ENCODE data around the gene SLC7A11.
"Not testable (repeated sequence)": the region's sequence is repeated elsewhere in the genome, so short reads cannot be mapped to it uniquely, and the experiment has no call there.

Gene SLC7A11

DNA sequence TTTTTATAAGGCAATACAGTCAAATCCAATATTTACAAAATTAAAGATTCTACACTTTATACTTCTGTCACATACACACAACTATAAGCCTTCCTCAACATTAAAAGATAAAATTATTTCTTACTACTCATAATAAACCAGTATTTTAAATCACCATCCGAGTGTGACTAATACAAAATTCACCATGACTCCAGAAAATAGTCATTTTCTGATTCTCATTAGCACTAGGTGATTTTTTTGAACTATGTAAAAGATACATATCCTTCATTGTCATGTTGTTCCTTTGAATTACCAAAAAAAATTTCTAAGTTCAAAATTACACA lies 646 bp upstream of the SLC7A11 start:
- Histone ChIP-seq H4K8ac (ENCODE audit: low read depth, low read length) (no peak overlapping the region), H2AK5ac (ENCODE audit: low read length) (no peak overlapping the region), H3K9ac (ENCODE audit: low read length) (no peak overlapping the region), H2BK120ac (ENCODE audit: low read depth, low read length) (no peak overlapping the region), H3K56ac (ENCODE audit: low read length) (no peak overlapping the region), H2BK5ac (ENCODE audit: low read length) (no peak overlapping the region), H3K27me3 (ENCODE audit: insufficient read depth, low read length, poor library complexity) (no peaks in the 10 kb centered on the region), H3K23ac (ENCODE audit: low read length) (no peak overlapping the region), H3K36me3 (ENCODE audit: control insufficient read depth, insufficient read depth, low read length) (no peaks in the 10 kb centered on the region), H3K4me1 (ENCODE audit: control insufficient read depth, low read depth, low read length) (no peaks in the 10 kb centered on the region), H3K27ac (ENCODE audit: low read depth, low read length) (no peak overlapping the region), H4K5ac (ENCODE audit: low read length) (no peak overlapping the region), H2BK15ac (replicated peaks; ENCODE audit: low read depth) (no peak overlapping the region), H3K79me1 (ENCODE audit: low read length) (peaks cover 1% of the 10 kb centered on the region), H3K18ac (ENCODE audit: low read length) (no peak overlapping the region), H3K4ac (ENCODE audit: low read depth, low read length) (no peak overlapping the region), H3K79me2 (ENCODE audit: control insufficient read depth, insufficient read depth, low read length) (peaks cover 21% of the 10 kb centered on the region), H3K4me2 (ENCODE audit: low read length) (no peak overlapping the region), H3K4me3 (ENCODE audit: low read length) (no peak overlapping the region)
- no peak for DNase-seq
- 20% methylated on average over 1 of the region's 1 CpG for WGBS (ENCODE audit: extremely low coverage, insufficient coverage, low lambda C conversion rate)

GRCh38 chr4:138241281-138242075 lies 671 bp downstream of the SLC7A11 start:
- peak overlapping the region; percentile 96 for H3K56ac ChIP-seq (ENCODE audit: low read length)
- peak overlapping the region; percentile 54 for H3K4me2 ChIP-seq (ENCODE audit: low read length)
- H3K79me2 ChIP-seq (ENCODE audit: control insufficient read depth, insufficient read depth, low read length) = peaks cover 25% of the 10 kb centered on the region
- H3K4me3 ChIP-seq (ENCODE audit: low read length) = peak overlapping the region; percentile 80
- peak overlapping the region; percentile 77 for H3K4ac ChIP-seq (ENCODE audit: low read depth, low read length)
- H2AK5ac ChIP-seq (ENCODE audit: low read length) = no peak overlapping the region
- H3K36me3 ChIP-seq (ENCODE audit: control insufficient read depth, insufficient read depth, low read length) = no peaks in the 10 kb centered on the region
- no peaks in the 10 kb centered on the region for H3K4me1 ChIP-seq (ENCODE audit: control insufficient read depth, low read depth, low read length)
- peaks cover 1% of the 10 kb centered on the region for H3K79me1 ChIP-seq (ENCODE audit: low read length)
- H4K5ac ChIP-seq (ENCODE audit: low read length) = no peak overlapping the region
- peak overlapping the region; percentile 62 for H2BK5ac ChIP-seq (ENCODE audit: low read length)
- peak overlapping the region; percentile 74 for H3K27ac ChIP-seq (ENCODE audit: low read depth, low read length)
- H4K8ac ChIP-seq (ENCODE audit: low read depth, low read length) = no peak overlapping the region
- no peaks in the 10 kb centered on the region for H3K27me3 ChIP-seq (ENCODE audit: insufficient read depth, low read length, poor library complexity)
- no CpG with 5 or more reads among the region's 13 CpGs for WGBS (ENCODE audit: extremely low coverage, insufficient coverage, low lambda C conversion rate)
- peak overlapping the region; percentile 25 for H3K18ac ChIP-seq (ENCODE audit: low read length)
- H2BK15ac ChIP-seq (replicated peaks; ENCODE audit: low read depth) = no peak overlapping the region
- peak overlapping the region; percentile 36 for H2BK120ac ChIP-seq (ENCODE audit: low read depth, low read length)
- DNase-seq = no peak
- peak overlapping the region; percentile 81 for H3K23ac ChIP-seq (ENCODE audit: low read length)
- H3K9ac ChIP-seq (ENCODE audit: low read length) = peak overlapping the region; percentile 76

- no peaks in the 10 kb centered on the region for H3K36me3 ChIP-seq (ENCODE audit: control insufficient read depth, insufficient read depth, low read length)
- H3K18ac ChIP-seq (ENCODE audit: low read length) = no peak overlapping the region
- H2AK5ac ChIP-seq (ENCODE audit: low read length) = no peak overlapping the region
- no peak overlapping the region for H3K4me3 ChIP-seq (ENCODE audit: low read length)
- H3K79me2 ChIP-seq (ENCODE audit: control insufficient read depth, insufficient read depth, low read length) = peaks cover 25% of the 10 kb centered on the region
- no peak overlapping the region for H3K4ac ChIP-seq (ENCODE audit: low read depth, low read length)
- no peak overlapping the region for H3K23ac ChIP-seq (ENCODE audit: low read length)
- H3K4me2 ChIP-seq (ENCODE audit: low read length) = no peak overlapping the region
- no peak overlapping the region for H2BK15ac ChIP-seq (replicated peaks; ENCODE audit: low read depth)
- no peak overlapping the region for H3K27ac ChIP-seq (ENCODE audit: low read depth, low read length)
- no peak overlapping the region for H4K5ac ChIP-seq (ENCODE audit: low read length)
- H3K79me1 ChIP-seq (ENCODE audit: low read length) = peaks cover 1% of the 10 kb centered on the region
- no peak overlapping the region for H3K56ac ChIP-seq (ENCODE audit: low read length)
- H2BK5ac ChIP-seq (ENCODE audit: low read length) = no peak overlapping the region
- no peaks in the 10 kb centered on the region for H3K27me3 ChIP-seq (ENCODE audit: insufficient read depth, low read length, poor library complexity)
- no peaks in the 10 kb centered on the region for H3K4me1 ChIP-seq (ENCODE audit: control insufficient read depth, low read depth, low read length)
- H2BK120ac ChIP-seq (ENCODE audit: low read depth, low read length) = no peak overlapping the region
- H4K8ac ChIP-seq (ENCODE audit: low read depth, low read length) = no peak overlapping the region
- no peak for DNase-seq
- H3K9ac ChIP-seq (ENCODE audit: low read length) = no peak overlapping the region
- WGBS (ENCODE audit: extremely low coverage, insufficient coverage, low lambda C conversion rate) = no CpG with 5 or more reads among the region's 1 CpG
Observed at GRCh38 chr4:138239491-138239890, 2.7 kb downstream of the SLC7A11 start.

DNA sequence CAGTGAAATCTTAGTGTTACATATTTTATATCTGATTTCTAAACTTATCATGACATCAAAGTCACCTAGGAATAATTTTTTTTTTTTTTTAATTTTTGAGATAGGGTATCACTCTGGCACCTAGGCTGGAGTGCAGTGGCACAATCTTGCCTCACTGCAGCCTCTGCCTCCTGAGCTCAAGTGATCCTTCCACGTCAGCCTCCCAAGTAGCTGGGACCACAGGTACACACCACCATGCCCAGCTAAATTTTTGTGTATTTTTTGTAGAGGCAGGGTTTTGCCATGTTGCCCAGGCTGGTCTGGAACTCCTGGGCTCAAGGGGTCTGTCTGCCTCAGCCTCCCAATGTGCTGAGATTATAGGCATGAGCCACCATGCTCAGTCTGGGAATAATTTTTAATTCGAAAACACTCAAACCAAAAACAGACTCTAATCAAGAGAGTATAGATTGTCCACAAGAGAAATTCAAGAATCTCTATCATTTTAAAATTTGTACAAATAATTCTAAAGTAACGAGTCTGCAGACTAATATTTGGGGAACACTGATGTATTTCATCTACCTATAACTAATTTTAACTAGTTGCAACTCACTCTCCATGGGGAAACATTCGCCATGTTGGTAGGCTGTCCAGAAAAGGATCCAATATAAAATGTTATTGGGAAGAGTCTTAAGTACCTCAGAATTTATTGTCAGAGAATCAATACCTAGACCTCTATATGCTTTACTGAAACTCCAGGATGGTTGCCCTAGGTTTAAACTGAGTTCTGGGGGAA lies 3.4 kb downstream of the SLC7A11 start:
- H3K56ac ChIP-seq (ENCODE audit: low read length) = peak overlapping the region; percentile 26
- no peak overlapping the region for H4K8ac ChIP-seq (ENCODE audit: low read depth, low read length)
- H3K9ac ChIP-seq (ENCODE audit: low read length) = no peak overlapping the region
- H2BK5ac ChIP-seq (ENCODE audit: low read length) = no peak overlapping the region
- H3K27ac ChIP-seq (ENCODE audit: low read depth, low read length) = no peak overlapping the region
- no peak overlapping the region for H3K4me2 ChIP-seq (ENCODE audit: low read length)
- no peaks in the 10 kb centered on the region for H3K27me3 ChIP-seq (ENCODE audit: insufficient read depth, low read length, poor library complexity)
- no peak overlapping the region for H3K18ac ChIP-seq (ENCODE audit: low read length)
- H3K79me2 ChIP-seq (ENCODE audit: control insufficient read depth, insufficient read depth, low read length) = peaks cover 25% of the 10 kb centered on the region
- DNase-seq = no peak
- H3K4me1 ChIP-seq (ENCODE audit: control insufficient read depth, low read depth, low read length) = no peaks in the 10 kb centered on the region
- H2AK5ac ChIP-seq (ENCODE audit: low read length) = no peak overlapping the region
- no CpG with 5 or more reads among the region's 4 CpGs for WGBS (ENCODE audit: extremely low coverage, insufficient coverage, low lambda C conversion rate)
- H2BK120ac ChIP-seq (ENCODE audit: low read depth, low read length) = no peak overlapping the region
- H3K4ac ChIP-seq (ENCODE audit: low read depth, low read length) = no peak overlapping the region
- H4K5ac ChIP-seq (ENCODE audit: low read length) = no peak overlapping the region
- peaks cover 1% of the 10 kb centered on the region for H3K79me1 ChIP-seq (ENCODE audit: low read length)
- H3K36me3 ChIP-seq (ENCODE audit: control insufficient read depth, insufficient read depth, low read length) = no peaks in the 10 kb centered on the region
- H3K4me3 ChIP-seq (ENCODE audit: low read length) = no peak overlapping the region
- H2BK15ac ChIP-seq (replicated peaks; ENCODE audit: low read depth) = no peak overlapping the region
- H3K23ac ChIP-seq (ENCODE audit: low read length) = no peak overlapping the region

DNA sequence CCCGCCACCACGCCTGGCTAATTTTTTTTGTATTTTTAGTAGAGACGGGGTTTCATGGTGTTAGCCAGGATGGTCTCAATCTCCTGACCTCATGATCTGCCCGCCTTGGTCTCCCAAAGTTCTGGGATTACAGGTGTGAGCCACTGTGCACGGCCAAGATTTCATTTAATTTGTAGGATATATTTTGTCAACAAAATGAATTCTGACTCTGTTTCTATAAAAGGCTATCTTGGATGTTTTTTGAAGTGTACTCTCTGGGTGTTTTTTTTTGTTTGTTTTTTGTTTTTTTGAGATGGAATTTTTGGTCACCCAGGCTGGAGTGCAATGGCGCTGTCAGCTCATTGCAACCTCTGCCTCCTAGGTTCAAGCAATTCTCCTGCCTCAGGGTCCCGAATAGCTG lies 5.0 kb downstream of the SLC7A11 start:
- H4K8ac ChIP-seq (ENCODE audit: low read depth, low read length); H4K5ac ChIP-seq (ENCODE audit: low read length); H3K4me1 ChIP-seq (ENCODE audit: control insufficient read depth, low read depth, low read length); H3K79me1 ChIP-seq (ENCODE audit: low read length); H3K27me3 ChIP-seq (ENCODE audit: insufficient read depth, low read length, poor library complexity); H3K4me3 ChIP-seq (ENCODE audit: low read length); H3K4ac ChIP-seq (ENCODE audit: low read depth, low read length); H3K56ac ChIP-seq (ENCODE audit: low read length); H3K23ac ChIP-seq (ENCODE audit: low read length); H2BK5ac ChIP-seq (ENCODE audit: low read length); H3K9ac ChIP-seq (ENCODE audit: low read length); H3K4me2 ChIP-seq (ENCODE audit: low read length); H2BK120ac ChIP-seq (ENCODE audit: low read depth, low read length); H2AK5ac ChIP-seq (ENCODE audit: low read length); DNase-seq; H3K27ac ChIP-seq (ENCODE audit: low read depth, low read length); H3K36me3 ChIP-seq (ENCODE audit: control insufficient read depth, insufficient read depth, low read length): not testable (repeated sequence)
- no CpG with 5 or more reads among the region's 7 CpGs for WGBS (ENCODE audit: extremely low coverage, insufficient coverage, low lambda C conversion rate)
- Histone ChIP-seq H2BK15ac (replicated peaks; ENCODE audit: low read depth) (peak overlapping the region; percentile 36), H3K18ac (ENCODE audit: low read length) (peak overlapping the region; percentile 68), H3K79me2 (ENCODE audit: control insufficient read depth, insufficient read depth, low read length) (peaks cover 25% of the 10 kb centered on the region)

All from mesendoderm (in vitro differentiated cells).